Smooth muscle cell (in vitro differentiated cells): Measurements from ENCODE around the gene LHPP. TPM values are rescaled to one million over a fixed set of nuclear protein-coding genes. Genes with fewer than 3 reads are reported as not detected.

Source experiments
- DNase-seq: peaks from one replicate; lab custom pipeline; 2025; ENCODE audit not compliant: unreplicated experiment; lab: John Stamatoyannopoulos, UW
- H2AFZ ChIP-seq: fragments of 200-600 bp; sonication (generic); 2 replicates; pipeline ENCODE4 v1.6.0; 2016; ENCODE audit warnings: antibody characterized with exemption, low read depth, mild to moderate bottlenecking
- H3F3A ChIP-seq: fragments of 200-600 bp; sonication (generic); 2 replicates; pipeline ENCODE4 v1.6.0; 2017; ENCODE audit warnings: antibody characterized with exemption, low read depth
- H3K27ac ChIP-seq: fragments of 200-600 bp; sonication (generic); 2 replicates; pipeline ENCODE4 v1.5.1; 2016; ENCODE audit warnings: low read depth, mild to moderate bottlenecking
- H3K27me3 ChIP-seq: fragments of 200-600 bp; sonication (generic); 2 replicates; pipeline ENCODE4 v1.6.1; 2016; ENCODE audit warnings: low read depth, mild to moderate bottlenecking
- H3K36me3 ChIP-seq: fragments of 200-600 bp; sonication (generic); 2 replicates; pipeline ENCODE4 v1.5.1; 2016; ENCODE audit warnings: low read depth
- H3K4me1 ChIP-seq: fragments of 200-600 bp; sonication (generic); 2 replicates; pipeline ENCODE4 v1.5.1; 2016; ENCODE audit warnings: low read depth
- H3K4me2 ChIP-seq: fragments of 200-600 bp; sonication (generic); 2 replicates; pipeline ENCODE4 v1.6.0; 2016; ENCODE audit warnings: mild to moderate bottlenecking
- H3K4me3 ChIP-seq: fragments of 200-600 bp; sonication (generic); 2 replicates; pipeline ENCODE4 v1.5.1; 2016; ENCODE audit warnings: mild to moderate bottlenecking
- H3K79me2 ChIP-seq: fragments of 200-600 bp; sonication (generic); 2 replicates; pipeline ENCODE4 v1.6.0; 2016; ENCODE audit warnings: low read depth, mild to moderate bottlenecking
- H3K9ac ChIP-seq: fragments of 200-600 bp; sonication (generic); 2 replicates; pipeline ENCODE4 v1.6.0; 2016; ENCODE audit warnings: low read depth
- H3K9me3 ChIP-seq: fragments of 200-600 bp; sonication (generic); replicated peaks from 2 replicates; pipeline ENCODE4 v1.5.1; 2016; ENCODE audit warnings: low read depth
- H4K20me1 ChIP-seq: fragments of 200-600 bp; sonication (generic); 2 replicates; pipeline ENCODE4 v1.6.0; 2016; ENCODE audit warnings: low read depth
- CTCF ChIP-seq: fragments of 200-600 bp; sonication (generic); IDR thresholded peaks from 2 replicates; pipeline ENCODE4 v1.5.1; 2017; ENCODE audit warnings: borderline replicate concordance, mild to moderate bottlenecking, antibody characterized with exemption; ENCODE audit not compliant: insufficient read depth, poor library complexity, severe bottlenecking
- WGBS: methylation state at CpG from one replicate; pipeline ENCODE4 v1.1.7; 2016; ENCODE audit warnings: low lambda C conversion rate; 5-methylcytosine and 5-hydroxymethylcytosine counted together
- polyA plus RNA-seq: library from polyadenylated mRNA; unstranded; fragments of >200 nt; fragmentation: Nextera tagmentation; extraction: Ambion mirVana; gene quantifications from 2 replicates; pipeline ENCODE4 v1.2.1, GENCODE V29; 2016
- total RNA-seq: library from RNA; depleted of rRNA; stranded (reverse); fragments of >200 nt; gene quantifications from 2 replicates; pipeline ENCODE4 v1.2.3, GENCODE V29; 2014

Gene LHPP
- total and polyA plus RNA-seq, 2 experiments from 2014 or later: 7.6 to 14.0 TPM

- Histone ChIP-seq H3F3A (no peaks in the 10 kb centered on the region), H3K36me3 (no peaks in the 10 kb centered on the region), H3K4me2 (no peak overlapping the region), H3K4me3 (no peak overlapping the region), H3K9me3 (no peaks in the 10 kb centered on the region), H4K20me1 (no peaks in the 10 kb centered on the region), H3K27me3 (no peaks in the 10 kb centered on the region), H2AFZ (no peak overlapping the region), H3K4me1 (no peaks in the 10 kb centered on the region), H3K79me2 (no peaks in the 10 kb centered on the region), H3K9ac (no peak overlapping the region), H3K27ac (no peak overlapping the region)
- no peak for TF ChIP-seq CTCF
- WGBS: 63% methylated on average over 8 of the region's 18 CpGs
- no peak for DNase-seq
Measured at GRCh38 chr10:124612611-124613498, 151.2 kb downstream of the LHPP start.

GRCh38 chr10:124614003-124614659 is 152.5 kb downstream of the LHPP start:
- no peak overlapping the region for H3K4me2 ChIP-seq
- no peak overlapping the region for H3K27ac ChIP-seq
- H3K79me2 ChIP-seq: no peaks in the 10 kb centered on the region
- no peaks in the 10 kb centered on the region for H3K9me3 ChIP-seq
- no peak overlapping the region for H2AFZ ChIP-seq
- no peak overlapping the region for H3K4me3 ChIP-seq
- WGBS: 96% methylated on average over 11 of the region's 11 CpGs
- TF ChIP-seq CTCF: no peak
- no peaks in the 10 kb centered on the region for H3K4me1 ChIP-seq
- no peak for DNase-seq
- no peaks in the 10 kb centered on the region for H3K36me3 ChIP-seq
- no peaks in the 10 kb centered on the region for H3F3A ChIP-seq
- no peaks in the 10 kb centered on the region for H3K27me3 ChIP-seq
- no peak overlapping the region for H3K9ac ChIP-seq
- peaks cover 7% of the 10 kb centered on the region for H4K20me1 ChIP-seq

- Histone ChIP-seq H3K9me3 (no peaks in the 10 kb centered on the region), H3K4me1 (peaks cover 9% of the 10 kb centered on the region), H3K36me3 (no peaks in the 10 kb centered on the region), H3K4me2 (no peak overlapping the region), H2AFZ (no peak overlapping the region), H3K4me3 (no peak overlapping the region), H3K27ac (no peak overlapping the region), H3K79me2 (no peaks in the 10 kb centered on the region), H4K20me1 (peaks cover 7% of the 10 kb centered on the region), H3K27me3 (no peaks in the 10 kb centered on the region), H3K9ac (no peak overlapping the region), H3F3A (no peaks in the 10 kb centered on the region)
- no peak for TF ChIP-seq CTCF
- 95% methylated on average over 31 of the region's 34 CpGs for WGBS
- no peak for DNase-seq
Measured at GRCh38 chr10:124615259-124615658, 153.6 kb downstream of the LHPP start.
